Measurements from ENCODE around the gene MYO3B. TPM values are rescaled to one million over a fixed set of nuclear protein-coding genes. Genes with fewer than 3 reads are reported as not detected.

Gene MYO3B
- total RNA-seq, 1 donor from 2014 or later: 0.05 TPM

DNA sequence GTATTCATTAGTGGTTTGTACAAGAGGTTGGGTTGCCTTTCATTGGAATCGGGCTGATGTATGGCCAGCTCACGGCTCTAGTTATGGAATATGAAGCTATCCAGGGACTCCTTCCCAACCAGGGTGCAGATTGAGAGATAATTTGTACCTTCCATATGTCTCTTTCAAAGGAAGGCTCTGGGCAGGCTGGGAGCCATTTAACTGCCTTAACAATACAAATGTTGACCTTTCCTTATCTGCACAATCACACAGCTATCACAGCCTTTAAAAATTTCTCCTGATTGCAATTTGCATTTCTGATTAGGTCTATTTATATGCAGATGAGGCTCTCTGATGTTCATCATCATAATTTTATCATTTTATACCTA is 58.7 kb downstream of the MYO3B start:
- intact Hi-C loops (cut with micrococcal nuclease): no loop called here
- Histone ChIP-seq H3K27me3 (ENCODE audit: low read depth) (peaks cover 52% of the 10 kb centered on the region), H3K4me1 (no peaks in the 10 kb centered on the region), H3K4me3 (no peak overlapping the region), H3K9me3 (replicated peaks) (no peaks in the 10 kb centered on the region), H3K27ac (replicated peaks) (no peak overlapping the region), H3K36me3 (no peaks in the 10 kb centered on the region)
- no peak for DNase-seq
- TF ChIP-seq, protein P1, sequence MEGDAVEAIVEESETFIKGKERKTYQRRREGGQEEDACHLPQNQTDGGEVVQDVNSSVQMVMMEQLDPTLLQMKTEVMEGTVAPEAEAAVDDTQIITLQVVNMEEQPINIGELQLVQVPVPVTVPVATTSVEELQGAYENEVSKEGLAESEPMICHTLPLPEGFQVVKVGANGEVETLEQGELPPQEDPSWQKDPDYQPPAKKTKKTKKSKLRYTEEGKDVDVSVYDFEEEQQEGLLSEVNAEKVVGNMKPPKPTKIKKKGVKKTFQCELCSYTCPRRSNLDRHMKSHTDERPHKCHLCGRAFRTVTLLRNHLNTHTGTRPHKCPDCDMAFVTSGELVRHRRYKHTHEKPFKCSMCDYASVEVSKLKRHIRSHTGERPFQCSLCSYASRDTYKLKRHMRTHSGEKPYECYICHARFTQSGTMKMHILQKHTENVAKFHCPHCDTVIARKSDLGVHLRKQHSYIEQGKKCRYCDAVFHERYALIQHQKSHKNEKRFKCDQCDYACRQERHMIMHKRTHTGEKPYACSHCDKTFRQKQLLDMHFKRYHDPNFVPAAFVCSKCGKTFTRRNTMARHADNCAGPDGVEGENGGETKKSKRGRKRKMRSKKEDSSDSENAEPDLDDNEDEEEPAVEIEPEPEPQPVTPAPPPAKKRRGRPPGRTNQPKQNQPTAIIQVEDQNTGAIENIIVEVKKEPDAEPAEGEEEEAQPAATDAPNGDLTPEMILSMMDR (IDR thresholded peaks at IDR 0.05; ENCODE audit: borderline replicate concordance): no peak

DNA sequence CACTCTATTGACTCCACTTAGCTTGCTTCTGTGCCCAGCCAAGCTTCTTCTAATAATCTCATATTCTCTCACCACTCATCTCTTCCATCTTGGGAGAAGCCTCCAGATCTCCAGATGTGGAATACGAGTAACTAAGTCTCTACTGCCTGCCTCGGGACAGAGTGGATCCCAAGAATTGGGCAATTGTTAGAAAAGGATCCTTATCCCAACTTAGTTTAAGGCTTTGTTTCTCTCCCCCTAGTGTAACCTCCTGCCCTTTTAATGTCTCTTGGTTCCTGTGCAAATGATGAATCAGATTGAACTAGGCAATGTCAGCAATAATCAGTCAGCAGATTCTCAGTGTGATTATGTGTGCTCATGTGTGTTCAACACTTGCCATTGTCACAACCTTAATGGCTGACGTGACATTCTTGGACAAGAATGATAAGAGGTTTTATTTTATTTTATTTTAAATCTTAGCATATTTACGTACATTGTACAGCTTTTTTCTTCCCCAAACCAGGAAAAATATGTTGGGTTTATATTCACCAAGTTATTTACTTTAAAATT is 59.7 kb downstream of the MYO3B start:
- TF ChIP-seq, protein P1 (IDR thresholded peaks at IDR 0.05; ENCODE audit: borderline replicate concordance): no peak
- Histone ChIP-seq H3K4me3 (no peak overlapping the region), H3K9me3 (replicated peaks) (no peaks in the 10 kb centered on the region), H3K27ac (replicated peaks) (no peak overlapping the region), H3K36me3 (no peaks in the 10 kb centered on the region), H3K27me3 (ENCODE audit: low read depth) (peaks cover 61% of the 10 kb centered on the region), H3K4me1 (no peaks in the 10 kb centered on the region)
- intact Hi-C loops (cut with micrococcal nuclease): no loop called here
- no peak for DNase-seq

DNA sequence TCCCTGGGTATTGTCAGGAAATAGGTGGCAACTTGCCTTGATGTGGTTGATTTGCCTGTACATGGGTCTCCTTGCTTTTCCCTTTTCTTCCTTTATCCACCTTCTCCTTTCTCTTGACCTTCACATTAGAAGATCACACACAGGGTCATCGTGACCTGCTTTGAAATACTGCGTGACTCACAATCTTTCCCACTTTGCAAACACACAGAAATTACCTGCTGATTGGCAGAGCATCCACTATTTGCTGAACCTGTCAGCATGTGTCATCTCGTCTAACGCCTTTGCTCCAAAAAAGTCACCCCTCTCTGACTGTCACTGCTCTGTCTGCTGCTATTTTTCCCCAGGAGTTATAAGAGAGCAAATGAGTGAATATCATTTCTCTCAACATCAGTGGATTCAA is 60.8 kb downstream of the MYO3B start:
- TF ChIP-seq, protein P1 (IDR thresholded peaks at IDR 0.05; ENCODE audit: borderline replicate concordance): no peak
- DNase-seq: no peak
- peaks cover 62% of the 10 kb centered on the region for H3K27me3 ChIP-seq (ENCODE audit: low read depth)
- no peaks in the 10 kb centered on the region for H3K4me1 ChIP-seq
- H3K27ac ChIP-seq (replicated peaks): no peak overlapping the region
- no peak overlapping the region for H3K4me3 ChIP-seq
- no peaks in the 10 kb centered on the region for H3K9me3 ChIP-seq (replicated peaks)
- no peaks in the 10 kb centered on the region for H3K36me3 ChIP-seq
- intact Hi-C loops (cut with micrococcal nuclease): no loop called here

DNA sequence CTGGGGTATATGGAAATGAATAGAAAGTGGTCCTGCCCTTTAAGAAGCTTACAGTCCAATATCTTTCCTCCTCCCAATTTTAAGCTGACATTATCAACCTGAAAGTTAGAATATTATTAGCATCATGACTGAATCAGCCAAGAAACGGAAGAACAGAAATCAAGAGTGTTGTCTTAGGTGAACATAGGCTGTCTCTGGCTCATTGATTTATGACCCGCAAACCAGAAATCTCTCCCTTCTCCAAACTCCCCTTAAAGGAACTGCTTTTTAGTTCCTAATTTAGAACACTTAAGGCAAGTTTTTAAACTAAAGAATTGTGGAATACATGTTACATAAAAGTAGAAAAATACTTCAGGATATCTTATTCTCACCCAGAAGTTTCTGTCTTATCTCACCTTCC is 62.7 kb downstream of the MYO3B start:
- intact Hi-C loops (cut with micrococcal nuclease): no loop called here
- Histone ChIP-seq H3K27ac (replicated peaks) (no peak overlapping the region), H3K4me1 (no peaks in the 10 kb centered on the region), H3K4me3 (no peak overlapping the region), H3K9me3 (replicated peaks) (no peaks in the 10 kb centered on the region), H3K27me3 (ENCODE audit: low read depth) (peaks cover 77% of the 10 kb centered on the region), H3K36me3 (no peaks in the 10 kb centered on the region)
- TF ChIP-seq, protein P1 (IDR thresholded peaks at IDR 0.05; ENCODE audit: borderline replicate concordance): no peak
- DNase-seq: no peak

DNA sequence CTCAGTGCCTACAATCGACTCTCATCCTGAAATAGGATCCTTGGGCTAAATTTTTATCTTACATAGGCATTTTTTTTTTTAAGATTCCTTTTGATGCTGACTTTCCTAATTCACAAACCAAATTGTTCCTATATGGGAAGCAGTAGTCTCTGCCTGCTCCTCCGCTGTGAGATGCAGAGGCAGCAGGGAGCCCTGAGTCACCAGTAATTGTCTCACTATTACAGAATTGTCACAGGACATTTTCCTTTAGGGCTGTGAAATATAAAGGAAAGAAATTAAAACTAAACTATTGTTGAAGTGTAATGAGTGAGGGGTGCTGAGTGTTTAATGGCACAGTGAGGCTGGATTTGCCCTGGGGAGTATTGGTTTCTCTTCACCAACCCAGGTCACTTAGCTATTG is 63.8 kb downstream of the MYO3B start:
- TF ChIP-seq, protein P1 (IDR thresholded peaks at IDR 0.05; ENCODE audit: borderline replicate concordance): no peak
- H3K27me3 ChIP-seq (ENCODE audit: low read depth): peaks cover 77% of the 10 kb centered on the region
- DNase-seq: no peak
- H3K27ac ChIP-seq (replicated peaks): no peak overlapping the region
- no peaks in the 10 kb centered on the region for H3K36me3 ChIP-seq
- no peak overlapping the region for H3K4me3 ChIP-seq
- intact Hi-C loops (cut with micrococcal nuclease): no loop called here
- H3K9me3 ChIP-seq (replicated peaks): no peaks in the 10 kb centered on the region
- H3K4me1 ChIP-seq: no peaks in the 10 kb centered on the region
